Prostate gland (tissue), 2 donors: ENCODE measurements around the gene FRRS1L.

Experiments used
- POLR2AphosphoS5 ChIP-seq: sonication (generic); formaldehyde crosslinking; IDR thresholded peaks from one replicate; pipeline ENCODE4 v1.6.1; 2017; ENCODE audit warnings: antibody characterized with exemption
- TF ChIP-seq, protein P1 (sequence below), 4 experiments: fragments of 200-600 bp in 2 of 4; fragments of 450-650 bp in 2 of 4; sonication (generic) in 2 of 4; IDR thresholded peaks; 1 replicate in 3 of 4; 2 replicates in 1 of 4; pipeline ENCODE4 v1.5.1; 2016 to 2019; ENCODE audit warnings: antibody characterized with exemption in 4 of 4, mild to moderate bottlenecking in 2 of 4, moderate library complexity in 2 of 4

DNA sequence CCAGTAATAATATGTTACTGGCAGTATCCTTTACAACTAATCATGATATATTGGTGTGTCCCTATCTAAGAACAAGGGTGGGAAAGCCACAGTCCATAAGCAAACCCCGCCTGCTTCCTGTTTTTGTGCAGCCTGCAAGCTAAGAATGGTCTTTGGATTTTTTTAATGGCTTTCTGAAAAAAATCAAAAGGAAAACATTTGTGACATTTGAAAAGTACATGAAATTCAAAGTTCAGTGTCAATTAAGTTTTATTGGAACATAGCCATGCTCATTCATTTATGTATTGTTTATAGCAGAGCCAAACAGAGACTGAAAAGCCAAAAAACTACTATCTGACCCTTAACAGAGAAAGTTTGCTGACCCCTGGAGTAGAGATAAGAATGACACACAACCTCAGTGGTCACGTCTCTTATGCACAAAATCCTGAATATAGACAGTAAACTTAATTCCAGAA is 34.5 kb downstream of the FRRS1L start:
- TF ChIP-seq, protein P1, sequence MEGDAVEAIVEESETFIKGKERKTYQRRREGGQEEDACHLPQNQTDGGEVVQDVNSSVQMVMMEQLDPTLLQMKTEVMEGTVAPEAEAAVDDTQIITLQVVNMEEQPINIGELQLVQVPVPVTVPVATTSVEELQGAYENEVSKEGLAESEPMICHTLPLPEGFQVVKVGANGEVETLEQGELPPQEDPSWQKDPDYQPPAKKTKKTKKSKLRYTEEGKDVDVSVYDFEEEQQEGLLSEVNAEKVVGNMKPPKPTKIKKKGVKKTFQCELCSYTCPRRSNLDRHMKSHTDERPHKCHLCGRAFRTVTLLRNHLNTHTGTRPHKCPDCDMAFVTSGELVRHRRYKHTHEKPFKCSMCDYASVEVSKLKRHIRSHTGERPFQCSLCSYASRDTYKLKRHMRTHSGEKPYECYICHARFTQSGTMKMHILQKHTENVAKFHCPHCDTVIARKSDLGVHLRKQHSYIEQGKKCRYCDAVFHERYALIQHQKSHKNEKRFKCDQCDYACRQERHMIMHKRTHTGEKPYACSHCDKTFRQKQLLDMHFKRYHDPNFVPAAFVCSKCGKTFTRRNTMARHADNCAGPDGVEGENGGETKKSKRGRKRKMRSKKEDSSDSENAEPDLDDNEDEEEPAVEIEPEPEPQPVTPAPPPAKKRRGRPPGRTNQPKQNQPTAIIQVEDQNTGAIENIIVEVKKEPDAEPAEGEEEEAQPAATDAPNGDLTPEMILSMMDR (IDR thresholded peaks at IDR 0.05) = no peak
- no peak for TF ChIP-seq POLR2AphosphoS5
